G401 (cell line): ENCODE results near the gene RBM11. TPM values are rescaled to one million over a fixed set of nuclear protein-coding genes. Genes with fewer than 3 reads are reported as not detected.
A peak's percentile ranks its signal among the peaks of the same experiment; 100 is the strongest.

Experiments
- DNase-seq: peaks from one replicate; pipeline ENCODE4 v3.0.0-alpha.2; 2015; ENCODE audit warnings: low spot score
- in situ Hi-C: cut with HindIII; loops from 2 replicates; pipeline ENCODE4 v1.10.0; 2016; ENCODE audit warnings: low sequenced_read_pairs, mixed read lengths
- total RNA-seq: library from RNA; depleted of rRNA; stranded (reverse); fragments of >200 nt; shearing (Covaris generic); gene quantifications from 2 replicates; pipeline ENCODE4 v1.2.3, GENCODE V29; 2014; rRNA removed

RBM11 gene
- total RNA-seq, 1 experiment from 2014 or later: not detected

GRCh38 chr21:14265023-14265422 is 49.1 kb downstream of the RBM11 start:
- in situ Hi-C loops: no loop called here
- DNase-seq: no peak

GRCh38 chr21:14267076-14267475 is 51.1 kb downstream of the RBM11 start:
- in situ Hi-C loops: no loop called here
- no peak for DNase-seq

GRCh38 chr21:14270631-14271030 is 54.7 kb downstream of the RBM11 start:
- DNase-seq: no peak
- in situ Hi-C loops: no loop called here

GRCh38 chr21:14271053-14271452 is 55.1 kb downstream of the RBM11 start:
- in situ Hi-C loops: no loop called here
- no peak for DNase-seq

GRCh38 chr21:14271641-14272040 is 55.7 kb downstream of the RBM11 start:
- no peak for DNase-seq
- in situ Hi-C loops: no loop called here

DNA sequence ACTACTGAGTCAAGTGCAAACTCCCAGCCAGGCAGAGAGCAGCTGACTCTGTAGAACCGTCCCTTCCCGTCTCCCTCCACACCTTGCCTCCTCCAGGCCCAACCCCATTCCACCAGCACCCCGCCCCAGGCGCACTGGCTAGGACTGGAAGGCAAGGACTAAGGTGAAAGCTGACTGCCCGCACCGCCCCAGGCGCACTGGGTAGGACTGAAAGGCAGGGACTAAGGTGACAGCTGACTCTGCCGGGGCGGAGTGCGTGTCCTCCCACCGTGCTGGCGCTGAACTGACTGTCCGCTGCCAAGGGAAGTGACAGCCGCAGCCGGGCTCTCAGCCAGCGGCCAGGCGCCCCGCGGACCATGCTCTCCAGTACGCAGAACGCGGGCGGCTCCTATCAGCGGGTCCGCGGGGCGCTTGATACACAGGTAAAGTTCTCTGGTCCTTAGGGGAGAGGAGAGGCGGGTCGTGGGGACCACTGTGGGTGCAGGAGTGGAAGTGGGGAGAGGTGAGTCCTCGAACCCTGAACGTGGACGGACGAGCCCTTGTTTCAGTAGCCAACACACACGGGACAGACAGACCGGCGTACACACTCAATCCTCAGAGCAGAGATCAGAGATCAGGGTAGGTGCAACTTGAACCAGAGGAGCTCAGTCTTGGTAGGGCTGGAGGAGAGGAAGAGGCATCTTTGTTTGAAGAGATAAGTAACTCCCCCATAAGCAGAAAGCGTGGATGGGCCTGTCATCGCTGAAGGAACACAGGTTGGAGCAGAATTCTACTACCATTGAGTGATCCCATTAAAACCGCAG is 58.0 kb downstream of the RBM11 start:
- peak; percentile 50 for DNase-seq
- in situ Hi-C loops: no loop called here

DNA sequence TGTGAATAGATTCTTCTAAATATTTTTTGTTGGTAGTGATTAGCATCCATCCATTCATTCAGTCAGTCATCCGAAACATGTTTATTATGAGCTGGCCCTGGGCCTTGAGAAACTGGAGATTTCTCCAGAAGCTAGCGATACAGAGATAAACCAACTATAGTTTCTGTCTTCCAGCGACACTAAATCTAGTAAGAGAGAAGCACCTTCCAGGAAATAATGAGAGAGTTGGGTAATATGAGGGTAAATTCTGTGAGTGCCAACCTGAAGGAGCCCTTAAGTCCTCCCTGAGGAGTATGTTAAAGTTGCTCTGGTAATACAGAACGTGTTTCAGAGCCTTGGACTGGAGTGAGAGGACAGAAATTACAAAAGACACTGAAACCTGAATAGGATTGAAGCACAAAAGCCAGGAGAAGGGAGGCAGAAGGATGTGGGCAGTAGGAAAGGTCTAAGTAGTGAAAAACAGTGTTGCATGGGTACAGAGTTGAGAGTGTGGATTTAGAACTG is 59.8 kb downstream of the RBM11 start:
- DNase-seq: no peak
- in situ Hi-C loops: no loop called here

Other genes with a start within 250 kb of the RBM11 start
- not detected in 2 replicates for gene LIPI, start 5.2 kb upstream of the RBM11 start, total RNA-seq
- gene HSPA13, start 167.0 kb downstream of the RBM11 start, total RNA-seq: 14.3 and 26.5 TPM in 2 replicates